Left cardiac atrium (tissue), 4 donors: ENCODE data around the gene MATN4. TPM values are rescaled to one million over a fixed set of nuclear protein-coding genes. Genes with fewer than 3 reads are reported as not detected.

Experiments used
- ATAC-seq, 2 donors: fragments of 200-7000 bp; cut with Tn5 transposase; one replicate each; pipeline ENCODE4 v1.9.1; 2020; ENCODE audit warnings: mild to moderate bottlenecking in 2 of 2, moderate library complexity in 2 of 2
- DNase-seq: peaks from one replicate; pipeline ENCODE4 v3.0.0-alpha.2; 2020
- intact Hi-C, 2 donors: fragments of 100-400 bp; cut with DNase I; formaldehyde crosslinking; loops; one replicate each; pipeline versions ENCODE4 v1.14.1 to v1.15.1; 2022 to 2023
- total RNA-seq, 2 donors: library from RNA; stranded (reverse); fragmentation: NEBNext Ultra II Directional; extraction: Animal tissue kit (Norgen Biotek cat#: 25700); gene quantifications; one replicate each; pipeline ENCODE4 v1.2.1, GENCODE V29; 2021
- donor health status: DM: no; HTN: yes; CAD: no.
- donor health status: DM: no; HTN: yes; CAD: no; lungs with severe emphysema.
- donor health status: DM: yes; HTN: yes; CAD: no.
- donor health status: Dilated cardiomyopathy.

The MATN4 gene
- total RNA-seq, 2 donors from 2014 or later: not detected

DNA sequence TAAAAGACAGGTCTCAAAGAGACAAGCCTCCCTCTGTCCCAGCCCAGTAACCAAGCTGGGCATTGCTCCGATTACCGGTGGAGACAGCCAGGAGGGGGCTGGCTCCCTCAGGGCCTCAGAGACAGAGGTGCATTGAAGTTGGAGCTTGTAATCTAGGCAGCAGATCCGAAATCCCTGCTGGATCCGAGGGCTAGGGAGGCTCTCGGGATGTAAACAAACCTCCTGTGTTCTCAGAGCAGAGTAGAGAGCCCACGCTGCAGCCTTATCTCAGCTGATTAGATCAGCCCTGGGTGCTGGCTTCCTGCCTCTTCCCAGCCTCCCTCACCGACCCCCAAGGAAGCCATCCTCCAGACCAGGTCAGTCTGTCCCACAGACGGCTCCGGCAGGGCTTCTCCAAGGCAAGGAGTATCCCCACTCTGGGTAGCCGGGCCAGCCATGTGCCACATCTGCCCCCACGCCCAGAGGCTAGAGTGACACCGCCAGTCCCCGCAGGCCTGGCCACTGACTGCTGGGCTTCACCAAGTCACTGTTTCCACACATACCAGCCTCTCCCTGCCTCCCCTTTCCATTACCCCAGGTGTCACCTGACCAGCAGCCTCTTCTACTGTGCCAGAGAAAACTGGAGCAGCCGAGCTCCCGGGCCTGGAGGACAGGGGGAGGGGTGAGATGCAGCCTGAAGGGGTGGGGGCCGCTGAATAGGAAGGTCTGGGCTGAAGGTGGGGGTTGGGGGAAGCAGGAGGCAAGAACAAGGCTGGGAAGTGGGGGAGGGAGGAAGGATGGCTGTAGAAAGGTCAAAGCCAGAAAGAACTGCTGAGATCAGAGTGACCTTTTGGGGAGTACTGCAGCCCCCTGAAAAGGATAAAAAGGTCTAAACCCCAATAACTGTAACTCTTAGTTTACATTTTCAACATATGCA, 34.1 kb upstream of the MATN4 start:
- intact Hi-C loops: no loop called here
- ATAC-seq: peak; percentile 37 to 43

DNA sequence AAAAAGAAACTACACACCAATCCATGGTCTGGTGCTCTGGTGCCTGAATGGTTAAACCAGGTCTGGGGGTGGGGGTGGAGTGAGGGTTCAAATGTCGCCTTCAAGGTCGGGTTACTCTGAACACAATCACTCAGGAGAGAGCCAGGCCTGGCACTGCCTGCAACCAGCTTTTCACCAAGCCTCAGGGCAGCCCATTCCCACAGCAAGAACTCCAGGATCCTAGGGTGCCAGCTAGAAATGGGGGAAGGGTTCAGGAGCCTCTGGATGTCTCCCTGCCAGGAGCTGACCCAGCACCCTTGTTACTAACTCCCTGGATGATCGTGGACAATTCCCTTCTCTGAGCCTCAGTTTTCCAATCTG, 33.5 kb upstream of the MATN4 start:
- ATAC-seq (no peak), DNase-seq (no peak)
- intact Hi-C loops: no loop called here

More for the DNA sequence above, 34.1 kb upstream of the MATN4 start:
- DNase-seq: peak; percentile 73

DNA sequence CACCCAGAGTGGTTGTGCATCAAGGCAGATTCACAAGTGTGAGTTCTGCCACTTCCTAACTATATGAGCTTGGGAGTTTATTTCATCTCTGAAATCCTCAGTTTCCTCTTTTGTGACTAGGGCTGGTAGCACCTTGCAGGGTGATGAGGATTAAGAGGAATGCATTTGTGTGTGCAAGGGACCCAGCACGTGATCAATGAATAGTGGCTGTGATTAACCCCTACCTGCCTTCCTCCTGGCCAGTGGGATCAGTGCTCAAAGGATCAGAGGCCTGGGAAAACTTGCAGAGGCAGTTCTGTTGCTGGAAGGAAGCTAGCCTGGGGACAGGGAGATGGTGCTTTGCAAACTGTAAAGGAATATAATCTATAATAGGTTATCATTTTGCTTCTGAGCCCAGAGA, 32.9 kb upstream of the MATN4 start:
- ATAC-seq (no peak), DNase-seq (no peak)
- intact Hi-C loops: no loop called here

DNA sequence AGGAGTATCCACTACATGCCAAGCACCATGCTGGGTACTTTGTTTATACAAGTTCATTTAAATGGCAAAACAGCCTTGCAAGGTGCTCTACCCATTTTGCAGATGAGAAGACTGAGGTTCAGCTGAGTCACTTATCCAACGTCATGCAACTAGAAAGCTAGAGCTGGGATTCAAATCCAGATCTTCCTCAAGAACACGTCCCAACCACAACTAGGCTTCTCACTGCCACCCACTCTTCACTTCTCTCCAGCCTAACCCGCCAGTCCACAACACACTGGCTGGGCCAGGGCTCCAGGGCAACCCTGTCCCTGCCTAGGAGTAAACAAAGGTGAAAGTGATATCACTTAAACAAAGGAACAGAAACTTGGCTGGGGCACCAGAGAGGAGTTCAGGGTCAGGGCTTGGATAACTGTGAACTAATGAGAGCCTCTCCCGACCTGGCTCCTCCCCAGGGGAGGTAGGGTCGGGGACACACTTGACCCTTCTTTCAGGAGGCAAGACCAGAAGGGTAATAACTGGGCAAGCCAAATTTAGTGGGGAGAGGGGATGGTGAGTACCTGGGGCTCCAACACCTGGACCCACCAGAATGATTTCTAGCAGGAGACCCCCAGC, 32.2 kb upstream of the MATN4 start:
- ATAC-seq (no peak), DNase-seq (no peak)
- intact Hi-C loops: no loop called here

DNA sequence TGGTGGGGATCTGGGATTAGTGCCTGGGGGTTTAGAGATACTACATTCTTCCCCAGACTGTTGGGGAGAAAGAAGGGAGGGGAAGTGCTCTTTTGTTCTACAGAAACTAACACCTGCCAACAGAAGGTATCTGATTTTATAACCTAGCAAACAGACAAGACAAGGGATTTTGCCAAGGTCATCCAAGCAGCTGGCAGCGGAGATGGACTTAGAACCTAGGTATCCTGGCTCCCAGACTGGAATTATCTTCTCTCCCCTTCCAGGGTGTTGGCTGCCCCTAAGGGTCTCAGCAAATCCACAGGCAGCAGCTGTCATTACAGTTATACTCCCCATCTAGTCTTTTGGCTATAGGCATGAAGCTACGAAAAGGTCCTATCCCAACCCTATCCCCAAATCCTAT, 31.7 kb upstream of the MATN4 start:
- intact Hi-C loops: no loop called here
- no peak for DNase-seq
- no peak for ATAC-seq

DNA sequence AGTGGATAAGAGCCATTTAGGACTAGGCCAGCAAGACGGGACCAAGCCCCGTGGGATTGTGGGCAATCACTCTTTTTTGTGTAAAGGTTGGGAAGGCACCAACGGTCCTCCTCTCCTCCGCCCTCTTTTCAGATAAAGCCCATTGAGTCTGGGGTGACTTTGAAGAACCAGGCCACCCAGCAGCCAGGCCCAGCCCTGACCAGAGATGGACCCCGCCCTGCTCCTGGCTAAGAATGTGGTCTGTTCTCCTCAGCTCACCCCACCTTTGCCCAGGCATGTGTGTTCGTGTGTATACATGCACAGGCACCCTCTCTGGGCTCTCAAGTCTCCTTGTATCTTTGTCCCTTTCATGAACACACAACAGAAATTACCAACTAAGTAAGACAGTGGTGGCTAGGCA, 31.0 kb upstream of the MATN4 start:
- intact Hi-C loops: no loop called here
- ATAC-seq (no peak), DNase-seq (no peak)

DNA sequence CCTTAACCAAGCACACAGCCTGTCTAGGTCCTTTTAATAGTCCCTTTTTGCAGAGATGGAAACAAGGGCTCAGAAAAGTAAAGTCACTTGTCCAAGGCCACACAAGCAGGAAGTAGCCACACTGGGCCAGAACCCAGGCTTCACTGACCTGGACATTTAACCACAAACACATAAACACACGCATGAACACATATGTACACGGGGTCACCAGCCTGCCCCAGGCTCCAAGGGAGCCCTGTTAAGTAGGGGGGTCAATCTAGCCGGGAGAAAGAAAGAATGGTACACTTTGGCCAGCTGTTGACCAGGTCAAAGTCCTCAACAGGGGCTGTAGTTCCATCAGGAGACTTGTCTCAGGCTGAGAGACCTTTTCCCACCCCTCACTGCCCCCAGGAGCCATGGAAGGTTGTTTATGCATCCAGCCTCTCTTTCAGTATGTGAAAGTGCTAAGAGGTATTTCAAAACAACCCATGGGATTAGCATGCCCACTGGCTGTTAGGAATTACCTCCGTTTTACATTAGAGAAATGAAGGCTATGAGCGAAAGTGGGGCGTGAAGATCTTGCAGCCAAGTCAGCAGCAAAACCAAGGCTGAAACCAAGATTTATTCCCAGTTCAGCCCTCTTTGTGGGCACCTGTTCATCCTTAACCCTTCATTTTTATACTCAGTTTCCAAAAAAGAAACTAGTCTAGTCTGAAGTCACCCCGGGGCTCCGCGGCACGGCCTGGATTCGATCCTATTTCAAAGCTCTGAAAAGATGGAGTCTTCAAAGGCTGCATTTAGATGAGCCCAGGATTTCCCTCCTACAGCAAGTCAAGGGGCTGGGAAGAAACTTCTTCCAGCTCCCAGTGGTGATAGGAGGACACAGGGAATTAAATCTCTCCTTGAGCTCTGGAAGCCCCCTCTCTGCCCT, 30.3 kb upstream of the MATN4 start:
- intact Hi-C loops: no loop called here
- no peak for ATAC-seq
- no peak for DNase-seq

DNA sequence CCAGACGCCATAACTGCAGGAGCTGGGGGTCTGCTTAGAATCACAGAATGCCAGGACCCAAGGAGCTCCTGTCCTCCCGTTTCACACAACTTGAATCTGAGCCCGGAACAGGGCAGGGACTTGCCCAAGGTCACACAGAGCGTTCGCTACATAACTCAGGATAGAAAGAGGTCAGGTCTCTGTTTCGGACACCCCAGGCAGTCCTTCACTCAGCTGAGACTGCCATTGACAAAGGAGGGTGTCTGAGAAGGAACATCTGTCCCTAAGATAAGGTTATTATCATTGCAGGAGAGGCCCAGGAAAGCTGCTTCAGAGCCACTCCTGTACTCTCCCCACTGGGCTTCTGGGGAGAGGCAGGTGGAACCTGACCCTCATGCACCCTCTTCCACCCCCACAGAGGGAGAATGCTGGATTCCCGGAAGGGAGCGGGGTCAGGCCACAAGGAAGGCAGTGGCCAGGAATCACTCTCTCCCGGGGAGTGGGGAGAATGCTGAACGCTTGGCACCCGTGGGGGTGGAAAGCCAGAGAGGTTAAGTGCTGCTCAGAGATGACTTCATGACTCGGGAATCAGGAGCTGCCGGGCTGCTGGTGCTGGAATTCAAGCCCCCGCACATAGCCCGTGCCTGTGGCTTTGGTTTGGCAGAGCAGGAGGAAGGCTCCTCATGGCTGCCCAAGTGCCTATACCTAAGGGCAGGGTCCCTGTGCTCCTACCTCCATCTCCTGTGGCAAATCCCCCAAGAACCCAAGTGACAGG, 29.4 kb upstream of the MATN4 start:
- intact Hi-C loops: loop anchor here in 1 of 2 donors (2.0 kb wide), 1 partner anchor 21 kb away; no protein-coding TSS in a partner anchor
- ATAC-seq (peak; percentile 70 to 81), DNase-seq (peak; percentile 68)

DNA sequence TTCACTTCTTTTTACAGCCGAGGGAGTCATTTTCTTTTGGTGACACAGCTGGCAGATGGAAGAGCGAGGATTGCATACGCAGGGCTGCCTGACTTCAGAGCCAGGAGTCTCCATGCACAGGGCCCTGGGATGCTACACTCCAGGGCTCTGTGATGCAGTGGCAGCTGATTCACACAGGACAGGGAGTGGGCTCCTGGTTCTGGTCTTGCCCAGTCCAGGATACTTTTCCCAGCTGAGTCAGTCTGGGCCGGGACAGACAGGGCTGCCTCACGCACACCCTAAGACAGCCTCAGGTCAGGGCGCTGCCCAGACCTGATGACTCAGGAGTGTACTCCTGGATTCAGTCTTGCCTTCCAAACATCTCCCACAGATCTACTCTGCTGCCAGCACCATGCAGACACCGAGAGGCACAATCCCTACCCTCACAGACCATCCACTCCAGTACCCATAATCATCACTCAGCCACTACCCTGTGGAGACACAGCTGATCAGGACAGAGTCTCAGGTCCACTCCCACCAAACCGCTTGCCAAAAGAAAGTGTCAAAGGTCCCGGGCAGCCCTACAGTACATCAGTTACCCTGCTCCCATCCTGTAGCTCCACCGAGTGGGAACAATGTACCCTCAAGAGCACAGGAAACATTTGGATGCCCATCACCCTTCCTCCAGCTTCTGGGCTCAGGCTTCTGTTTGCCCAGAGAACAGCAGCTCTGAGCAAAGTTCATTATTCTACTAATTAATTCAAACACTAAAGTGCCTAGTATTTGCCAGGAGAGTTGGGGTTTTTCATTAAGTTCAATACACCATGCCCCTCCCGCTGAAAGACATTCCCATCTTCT, 28.6 kb upstream of the MATN4 start:
- intact Hi-C loops: loop anchor here in 1 of 2 donors (2.0 kb wide), 1 partner anchor 22 kb away; no protein-coding TSS in a partner anchor
- DNase-seq (peak; percentile 52), ATAC-seq (peak; percentile 27 to 89)

DNA sequence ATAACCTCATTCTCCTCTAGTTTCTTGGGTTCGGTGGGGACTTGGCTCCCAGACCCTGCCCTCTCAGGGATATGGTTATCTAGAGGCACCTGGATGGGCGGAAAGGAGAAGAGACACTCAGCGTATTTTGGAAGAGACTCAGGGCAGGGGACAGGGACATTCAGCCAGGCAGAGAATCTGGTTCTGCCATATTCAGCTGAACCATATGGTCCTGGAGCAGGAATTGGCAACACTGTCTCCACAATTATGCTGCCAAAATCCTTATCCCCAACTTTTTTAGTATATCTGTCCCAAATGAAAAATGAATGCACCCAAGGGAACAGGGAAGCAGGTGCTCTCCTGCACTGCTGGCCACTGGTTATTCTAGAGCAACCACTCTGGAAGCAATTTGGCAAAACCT, 22.4 kb upstream of the MATN4 start:
- DNase-seq (no peak), ATAC-seq (no peak)
- intact Hi-C loops: no loop called here

DNA sequence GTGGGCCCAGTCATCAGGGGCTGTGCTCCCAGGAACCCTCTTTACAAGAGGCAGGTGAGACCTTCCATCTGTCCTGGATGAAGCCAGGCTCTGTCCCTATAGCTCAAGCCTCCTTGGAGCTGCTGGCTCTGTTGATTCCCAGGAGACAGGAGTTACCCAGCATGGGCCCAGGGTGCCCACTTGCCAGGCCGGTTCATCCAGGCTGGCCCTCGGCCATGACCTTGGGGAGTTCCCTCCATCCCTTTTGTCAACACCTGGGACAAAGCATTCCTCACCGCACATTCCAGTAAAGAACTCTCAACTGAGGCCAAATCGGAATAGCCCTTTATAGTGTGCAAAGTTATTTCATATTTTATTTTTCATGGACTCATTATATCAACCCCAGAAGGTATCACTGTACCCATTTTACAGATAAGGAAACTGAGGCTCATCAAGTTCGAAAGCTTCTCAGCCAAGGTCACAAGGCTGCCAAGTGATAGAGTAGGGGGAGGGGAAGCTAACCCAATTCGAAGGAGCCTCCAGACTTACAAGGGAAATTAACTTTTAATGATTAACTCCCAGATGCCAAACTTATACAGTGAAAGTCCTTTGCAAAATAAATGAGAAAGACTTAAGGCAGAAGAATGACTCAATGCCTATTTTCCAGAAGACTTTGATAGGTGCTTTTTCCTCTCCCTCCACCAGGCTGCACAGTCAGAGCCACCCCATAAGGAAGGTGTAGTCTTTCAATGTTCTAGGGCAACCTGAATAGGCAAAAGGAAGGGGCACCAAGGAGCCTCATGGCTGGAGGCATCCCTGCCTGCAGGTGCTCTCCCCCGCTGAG, 21.6 kb upstream of the MATN4 start:
- intact Hi-C loops: no loop called here
- no peak for DNase-seq
- no peak for ATAC-seq

DNA sequence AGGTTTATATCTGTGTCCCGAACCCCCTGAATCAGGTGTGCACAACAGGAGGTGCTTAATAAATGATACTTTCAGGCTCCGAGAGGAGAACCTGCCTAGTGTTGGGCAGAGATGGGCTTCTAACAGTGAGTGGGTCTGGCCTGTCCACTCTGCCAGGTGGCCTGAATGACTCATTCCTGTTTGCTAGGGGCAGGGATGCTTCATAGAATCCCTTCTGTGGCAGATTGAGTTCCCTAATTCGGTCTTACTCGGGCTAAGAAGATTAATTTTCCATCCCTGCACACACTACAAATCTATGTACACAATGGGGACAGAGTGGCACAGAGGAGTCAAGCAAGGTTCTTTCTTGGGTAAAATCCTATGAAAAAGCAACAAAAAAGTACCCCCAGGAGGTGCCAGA, 20.4 kb upstream of the MATN4 start:
- DNase-seq (no peak), ATAC-seq (no peak)
- intact Hi-C loops: no loop called here

DNA sequence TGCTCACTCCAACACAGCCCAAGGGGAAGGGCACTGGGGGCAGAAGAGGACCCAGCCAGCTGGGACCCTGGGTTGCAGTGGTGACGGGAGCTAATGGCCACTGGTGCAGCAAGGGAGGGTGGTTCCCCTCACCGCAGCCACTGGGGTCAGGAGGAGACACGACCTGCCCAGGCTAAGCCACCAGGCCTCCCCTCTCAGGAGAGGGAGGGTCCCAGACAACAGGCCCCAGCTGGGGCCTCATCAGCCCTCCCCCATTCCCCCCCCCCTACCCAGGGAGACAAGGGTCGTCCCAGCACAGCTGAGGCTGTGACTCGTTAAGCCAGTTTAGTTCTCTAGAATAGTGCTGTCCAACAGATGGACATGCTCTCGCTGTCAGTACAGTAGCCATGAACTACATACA, 17.3 kb upstream of the MATN4 start:
- no peak for ATAC-seq
- no peak for DNase-seq
- intact Hi-C loops: no loop called here

DNA sequence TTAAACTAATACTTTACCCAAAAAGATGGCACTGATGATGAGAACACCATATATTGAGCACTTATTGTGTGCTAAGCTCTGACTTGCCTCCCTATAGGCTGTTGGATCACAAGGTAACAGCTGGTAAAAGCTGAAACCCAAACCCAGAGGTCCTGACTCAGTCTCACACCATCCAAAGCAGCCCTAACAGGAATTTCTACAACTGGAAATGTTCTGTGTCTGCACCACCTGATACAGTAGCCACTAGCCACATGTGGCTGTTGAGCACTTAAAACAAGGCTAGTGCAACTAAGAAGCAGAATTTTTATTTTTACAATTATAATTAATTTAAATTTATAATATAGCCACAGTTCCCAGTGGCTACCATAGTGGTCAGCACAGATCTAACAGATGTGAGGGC, 15.6 kb upstream of the MATN4 start:
- intact Hi-C loops: loop anchor here in 1 of 2 donors (2.0 to 5.0 kb wide), 2 partner anchors 49 to 113 kb away; no protein-coding TSS in a partner anchor
- ATAC-seq (no peak), DNase-seq (no peak)

DNA sequence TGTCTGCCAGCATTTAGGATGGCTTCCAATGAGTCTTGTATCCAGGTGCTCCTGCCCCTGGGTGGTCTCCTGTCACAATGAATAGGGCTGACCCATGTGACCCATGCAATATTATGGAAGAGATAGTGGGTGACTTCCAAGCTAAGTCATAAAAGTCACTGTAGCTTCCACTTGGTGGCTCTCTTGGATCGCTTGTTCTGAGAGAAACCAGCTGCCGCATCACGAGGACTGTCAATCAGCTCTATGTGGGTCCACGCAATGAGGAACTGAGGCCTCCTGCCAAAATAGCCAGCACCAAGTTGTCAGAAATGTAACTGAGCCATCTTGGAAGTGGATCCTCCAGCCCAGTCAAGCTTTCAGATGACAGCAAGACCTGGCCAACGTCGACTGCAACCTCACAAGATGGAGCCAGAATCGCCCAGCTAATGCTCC, 14.9 kb upstream of the MATN4 start:
- ATAC-seq (peak; percentile 77 to 81), DNase-seq (peak; percentile 61)
- intact Hi-C loops: loop anchor here in 1 of 2 donors (2.0 to 5.0 kb wide), 2 partner anchors 49 to 114 kb away; no protein-coding TSS in a partner anchor

DNA sequence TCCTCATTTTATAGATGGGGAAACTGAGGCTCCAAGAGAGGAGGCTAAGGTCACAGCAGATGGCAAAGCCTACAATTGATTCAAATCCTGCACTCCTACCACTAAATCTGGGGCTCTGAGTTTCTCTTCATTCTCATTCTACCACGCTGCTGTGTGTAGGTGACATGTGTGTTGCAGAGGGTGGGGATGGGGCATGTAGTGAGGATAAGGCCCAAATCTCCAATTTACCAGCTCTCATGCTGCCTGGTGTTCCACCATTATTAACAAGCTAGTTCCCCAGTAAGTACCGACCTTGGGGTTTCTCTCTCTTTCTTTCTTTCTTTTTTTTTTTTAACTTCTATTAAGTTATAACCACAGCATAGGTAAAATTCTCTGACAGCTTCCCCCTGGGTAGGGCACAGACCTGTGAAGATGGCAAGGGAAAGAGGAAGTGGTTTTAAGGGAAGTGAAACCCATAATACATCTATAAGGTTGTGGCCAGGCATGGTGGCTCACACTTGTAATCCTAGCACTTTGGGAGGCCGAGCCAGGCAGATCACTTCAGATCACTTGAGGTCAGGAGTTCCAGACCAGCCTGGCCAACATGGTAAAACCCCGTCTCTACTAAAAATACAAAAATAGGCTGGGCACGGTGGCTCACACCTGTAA, 13.0 kb upstream of the MATN4 start:
- ATAC-seq: no peak
- DNase-seq: no peak
- intact Hi-C loops: loop anchor here in 1 of 2 donors (5.0 kb wide), 1 partner anchor 51 kb away; no protein-coding TSS in a partner anchor
